BE2C (cell line): ENCODE data around the gene BCAM.

Source experiments
- DNase-seq: peaks from one replicate; pipeline ENCODE4 v3.0.0-alpha.2; 2020
- H3K27me3 ChIP-seq: fragments of 250-450 bp; sonication (Bioruptor Pico); 2 replicates; pipeline ENCODE4 v1.5.1; 2020; ENCODE audit warnings: mild to moderate bottlenecking
- H3K36me3 ChIP-seq: fragments of 250-450 bp; sonication (Bioruptor Pico); 2 replicates; pipeline ENCODE4 v1.5.1; 2020; ENCODE audit warnings: mild to moderate bottlenecking
- H3K4me1 ChIP-seq: fragments of 250-450 bp; sonication (Bioruptor Pico); 2 replicates; pipeline ENCODE4 v1.5.1; 2020
- H3K4me3 ChIP-seq: 2 replicates; pipeline ENCODE4 v1.5.1; 2011; ENCODE audit warnings: low read depth, low read length
- H3K9me3 ChIP-seq: fragments of 250-450 bp; sonication (Bioruptor Pico); 2 replicates; pipeline ENCODE4 v1.5.1; 2020
- TF ChIP-seq, protein P1 (sequence below): IDR thresholded peaks from 2 replicates; pipeline ENCODE4 v1.5.1; 2012; ENCODE audit warnings: mild to moderate bottlenecking, low read depth, low read length

BCAM gene

DNA sequence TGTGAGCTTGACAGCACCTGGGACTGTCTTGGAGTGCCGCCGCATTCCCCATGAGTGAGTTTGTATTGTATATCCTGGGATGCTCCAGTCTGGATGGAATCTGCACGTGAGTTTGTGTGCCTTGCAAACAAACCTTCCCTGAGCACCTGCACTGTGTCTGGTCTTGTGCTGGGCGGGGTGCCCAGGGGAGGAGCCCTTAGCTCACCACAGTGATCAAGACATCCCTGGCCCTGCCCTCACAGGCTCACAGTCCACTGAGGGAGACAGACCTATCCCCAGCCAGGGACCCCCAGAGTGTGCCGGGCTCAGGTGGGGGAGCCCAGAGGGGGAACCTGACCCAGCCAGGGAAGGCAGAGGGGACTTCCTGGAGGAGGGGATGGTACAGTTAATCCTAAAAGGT, 1.7 kb upstream of the BCAM start:
- Histone ChIP-seq H3K4me1 (peaks cover 4% of the 10 kb centered on the region; the same call in 1 of the 2 replicates), H3K9me3 (no peaks in the 10 kb centered on the region), H3K4me3 (no peak overlapping the region), H3K27me3 (peaks cover 5% of the 10 kb centered on the region; the same call in 1 of the 2 replicates), H3K36me3 (no peaks in the 10 kb centered on the region)
- DNase-seq, result no peak
- TF ChIP-seq, protein P1, sequence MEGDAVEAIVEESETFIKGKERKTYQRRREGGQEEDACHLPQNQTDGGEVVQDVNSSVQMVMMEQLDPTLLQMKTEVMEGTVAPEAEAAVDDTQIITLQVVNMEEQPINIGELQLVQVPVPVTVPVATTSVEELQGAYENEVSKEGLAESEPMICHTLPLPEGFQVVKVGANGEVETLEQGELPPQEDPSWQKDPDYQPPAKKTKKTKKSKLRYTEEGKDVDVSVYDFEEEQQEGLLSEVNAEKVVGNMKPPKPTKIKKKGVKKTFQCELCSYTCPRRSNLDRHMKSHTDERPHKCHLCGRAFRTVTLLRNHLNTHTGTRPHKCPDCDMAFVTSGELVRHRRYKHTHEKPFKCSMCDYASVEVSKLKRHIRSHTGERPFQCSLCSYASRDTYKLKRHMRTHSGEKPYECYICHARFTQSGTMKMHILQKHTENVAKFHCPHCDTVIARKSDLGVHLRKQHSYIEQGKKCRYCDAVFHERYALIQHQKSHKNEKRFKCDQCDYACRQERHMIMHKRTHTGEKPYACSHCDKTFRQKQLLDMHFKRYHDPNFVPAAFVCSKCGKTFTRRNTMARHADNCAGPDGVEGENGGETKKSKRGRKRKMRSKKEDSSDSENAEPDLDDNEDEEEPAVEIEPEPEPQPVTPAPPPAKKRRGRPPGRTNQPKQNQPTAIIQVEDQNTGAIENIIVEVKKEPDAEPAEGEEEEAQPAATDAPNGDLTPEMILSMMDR, result no peak

DNA sequence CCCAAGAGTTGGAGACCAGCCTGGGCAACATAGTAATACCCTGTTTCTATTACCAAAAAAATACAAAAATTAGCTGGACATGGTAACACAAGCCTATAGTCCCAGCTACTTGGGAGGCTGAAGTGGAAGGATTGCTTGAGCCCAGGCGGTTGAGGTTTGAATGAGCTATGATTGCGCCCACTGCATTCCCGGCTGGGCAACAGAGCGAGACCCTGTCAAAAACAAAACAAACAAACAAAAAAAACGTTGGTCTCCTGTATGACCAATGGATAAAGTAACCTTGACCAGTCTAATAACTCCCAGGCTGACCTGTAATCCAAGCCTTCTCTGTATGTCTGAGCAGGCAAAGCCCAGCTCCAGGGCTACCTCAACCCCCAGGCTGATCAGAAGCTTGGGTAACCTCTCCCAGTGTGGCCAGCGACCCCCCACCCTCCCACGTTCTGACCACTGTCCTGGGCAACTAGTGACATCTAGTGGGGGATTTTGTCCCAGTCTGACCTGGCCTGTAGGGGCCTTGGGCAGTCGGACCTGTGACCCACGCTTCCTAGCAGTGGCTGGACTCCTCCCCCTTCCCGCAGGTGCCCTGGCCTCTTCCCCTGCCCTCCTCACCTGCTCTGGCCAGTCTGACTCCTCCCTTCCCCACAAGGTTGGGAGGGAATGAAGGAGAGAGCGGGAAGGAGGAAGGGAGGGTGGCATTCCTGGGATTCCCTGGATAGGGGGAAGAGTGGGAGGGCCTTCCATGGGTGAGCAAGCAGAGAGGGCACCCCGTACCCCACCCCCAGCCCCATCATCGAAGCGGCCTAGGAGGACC, 1.0 kb upstream of the BCAM start:
- Histone ChIP-seq H3K4me1 (peaks cover 4% of the 10 kb centered on the region; the same call in 1 of the 2 replicates), H3K27me3 (peaks cover 5% of the 10 kb centered on the region; the same call in 1 of the 2 replicates), H3K4me3 (no peak overlapping the region), H3K36me3 (no peaks in the 10 kb centered on the region), H3K9me3 (no peaks in the 10 kb centered on the region)
- DNase-seq, result no peak
- TF ChIP-seq, protein P1, result peak; percentile 52

- peaks cover 5% of the 10 kb centered on the region; the same call in 1 of the 2 replicates for H3K27me3 ChIP-seq
- TF ChIP-seq, protein P1, result no peak
- no peak for DNase-seq
- peaks cover 4% of the 10 kb centered on the region; the same call in 1 of the 2 replicates for H3K4me1 ChIP-seq
- H3K36me3 ChIP-seq, result no peaks in the 10 kb centered on the region
- H3K4me3 ChIP-seq, result no peak overlapping the region
- H3K9me3 ChIP-seq, result no peaks in the 10 kb centered on the region
Measured at GRCh38 chr19:44809577-44810233, 802 bp downstream of the BCAM start.

DNA sequence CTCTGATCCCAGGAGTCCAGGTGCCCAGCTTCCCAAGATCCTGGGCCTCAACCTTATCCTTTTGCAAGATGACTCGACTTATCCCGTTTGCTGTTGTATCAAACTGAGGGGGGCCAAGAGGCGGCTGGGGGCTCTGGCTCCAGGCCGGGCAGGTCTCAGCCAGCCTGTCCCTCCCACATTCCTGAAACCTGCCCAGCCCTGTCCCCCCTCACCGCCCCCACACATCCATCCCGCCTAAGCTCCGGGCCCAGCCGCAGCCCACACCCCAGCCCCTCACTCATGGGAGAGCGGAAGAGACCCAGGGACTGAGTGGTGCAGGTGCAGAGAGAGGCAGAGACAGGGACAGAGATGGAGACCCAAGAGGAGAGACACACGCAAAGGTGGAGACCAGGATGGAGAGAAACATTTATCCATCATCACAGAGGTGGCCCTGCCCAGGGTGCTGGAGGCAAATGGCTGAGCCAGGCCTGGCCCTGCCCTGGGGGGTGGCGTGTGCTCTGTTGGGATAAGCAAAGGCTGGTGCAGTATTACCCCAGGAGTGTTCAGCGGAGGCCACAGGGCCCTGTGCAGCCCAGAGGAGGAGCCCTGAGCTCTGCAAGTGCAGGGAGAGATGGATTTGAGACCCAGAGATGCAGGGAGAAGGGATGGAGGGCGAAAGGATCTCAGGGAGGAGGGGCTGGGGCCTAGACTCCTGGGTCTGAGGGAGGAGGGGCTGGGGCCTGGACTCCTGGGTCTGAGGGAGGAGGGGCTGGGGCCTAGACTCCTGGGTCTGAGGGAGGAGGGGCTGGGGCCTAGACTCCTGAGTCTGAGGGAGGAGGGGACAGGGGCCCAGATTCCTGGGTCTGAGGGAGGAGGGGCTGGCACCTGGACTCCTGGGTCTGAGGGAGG, 1.6 kb downstream of the BCAM start:
- no peaks in the 10 kb centered on the region for H3K36me3 ChIP-seq
- no peaks in the 10 kb centered on the region for H3K9me3 ChIP-seq
- peaks cover 3% of the 10 kb centered on the region; the same call in 1 of the 2 replicates for H3K27me3 ChIP-seq
- H3K4me3 ChIP-seq, result no peak overlapping the region
- TF ChIP-seq, protein P1, result no peak
- peaks cover 4% of the 10 kb centered on the region; the same call in 1 of the 2 replicates for H3K4me1 ChIP-seq
- DNase-seq, result no peak

- no peaks in the 10 kb centered on the region for H3K9me3 ChIP-seq
- no peak for DNase-seq
- peaks cover 3% of the 10 kb centered on the region; the same call in 1 of the 2 replicates for H3K27me3 ChIP-seq
- peaks cover 4% of the 10 kb centered on the region; the same call in 1 of the 2 replicates for H3K4me1 ChIP-seq
- no peak overlapping the region for H3K4me3 ChIP-seq
- H3K36me3 ChIP-seq, result no peaks in the 10 kb centered on the region
- TF ChIP-seq, protein P1, result no peak
Measured at GRCh38 chr19:44811122-44811419, 2.2 kb downstream of the BCAM start.
